GM23338 (cell line): ENCODE measurements around the gene INS.
A peak's percentile ranks its signal among the peaks of the same experiment; 100 is the strongest.

Source experiments
- CREB1 ChIP-seq: fragments of 250-450 bp; sonication (Bioruptor Pico); IDR thresholded peaks from 2 replicates; pipeline ENCODE4 v1.5.0; 2020; ENCODE audit warnings: low read depth, mild to moderate bottlenecking, moderate library complexity
- EZH2 ChIP-seq: fragments of 200-600 bp; sonication (generic); IDR thresholded peaks from one replicate; pipeline ENCODE4 v1.8.0; 2017; ENCODE audit warnings: antibody characterized with exemption, mild to moderate bottlenecking, low read depth; ENCODE audit not compliant: unreplicated experiment
- JUNB ChIP-seq: IDR thresholded peaks from one replicate; pipeline ENCODE4 v1.6.1; 2016; ENCODE audit warnings: antibody characterized with exemption; ENCODE audit not compliant: unreplicated experiment
- POLR2AphosphoS5 ChIP-seq: IDR thresholded peaks from 2 replicates; pipeline ENCODE4 v1.6.1; 2016; ENCODE audit warnings: antibody characterized with exemption, low read depth
- ZNF331 ChIP-seq: fragments of 250-450 bp; sonication (Bioruptor Pico); IDR thresholded peaks from 2 replicates; pipeline ENCODE4 v1.5.0; 2020; ENCODE audit warnings: low read depth, mild to moderate bottlenecking, moderate library complexity
- TF ChIP-seq, protein P1 (sequence below), 2 experiments: fragments of 200-600 bp in 1 of 2; sonication (generic) in 1 of 2; conservative IDR thresholded peaks; 2 replicates each; pipeline versions ENCODE4 v1.5.1 to v1.6.1; 2016 to 2017; ENCODE audit warnings: antibody characterized with exemption in 2 of 2, low read depth in 2 of 2, mild to moderate bottlenecking in 2 of 2, moderate library complexity in 1 of 2
- TF ChIP-seq, protein P2 (sequence below): IDR thresholded peaks from one replicate; pipeline ENCODE4 v1.6.1; 2018; ENCODE audit warnings: antibody characterized with exemption; ENCODE audit not compliant: unreplicated experiment
- TF ChIP-seq, protein P3 (sequence below): IDR thresholded peaks from 2 replicates; pipeline ENCODE4 v1.6.1; 2016; ENCODE audit warnings: antibody characterized with exemption
- TF ChIP-seq, protein P4 (sequence below): fragments of 250-450 bp; sonication (Bioruptor Pico); IDR thresholded peaks from 2 replicates; pipeline ENCODE4 v1.5.0; 2020; ENCODE audit warnings: mild to moderate bottlenecking, moderate library complexity

DNA sequence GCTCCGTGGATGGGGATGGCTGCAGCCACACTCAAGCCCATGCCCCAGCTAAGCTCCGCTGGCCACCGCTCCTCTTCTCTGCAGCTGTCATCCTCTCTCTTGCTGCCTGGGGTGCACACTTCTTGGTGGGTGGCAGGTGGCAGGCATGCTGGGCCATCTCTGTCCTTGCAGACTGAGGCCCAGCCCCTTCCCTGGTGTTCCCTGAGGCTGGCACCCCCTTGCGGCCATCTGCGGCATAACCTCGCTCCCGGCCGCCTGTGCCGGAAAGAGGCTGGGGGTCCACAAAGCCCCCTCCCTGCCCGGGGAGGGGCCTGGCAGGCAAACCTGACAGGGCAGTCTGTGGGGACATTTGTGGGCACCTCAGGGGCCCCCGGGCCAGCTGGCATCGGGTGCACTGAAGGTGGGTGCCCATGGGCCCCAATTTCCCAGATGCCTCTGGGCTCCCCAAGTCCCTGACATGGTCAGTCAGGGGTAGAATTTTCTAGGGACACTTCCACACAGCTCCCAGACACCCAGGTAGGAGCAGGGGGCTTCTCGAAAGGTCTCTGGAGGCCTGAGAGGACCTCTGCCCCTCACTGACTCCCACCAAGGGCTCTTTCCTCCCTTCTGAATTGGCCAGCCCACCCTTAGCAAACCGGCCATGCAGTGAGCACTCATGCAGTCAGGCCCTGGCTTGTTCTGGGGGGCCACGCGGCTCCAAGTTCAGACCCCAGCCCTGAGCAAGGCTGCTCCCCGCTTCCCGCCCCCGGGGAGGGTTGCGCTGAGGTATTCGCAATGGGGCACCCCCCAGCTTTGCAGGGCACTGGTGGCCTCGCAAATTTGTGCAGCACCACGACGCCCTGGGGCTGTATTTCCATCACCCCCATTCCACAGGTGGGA, 34.1 kb upstream of the INS start:
- TF ChIP-seq, protein P1, sequence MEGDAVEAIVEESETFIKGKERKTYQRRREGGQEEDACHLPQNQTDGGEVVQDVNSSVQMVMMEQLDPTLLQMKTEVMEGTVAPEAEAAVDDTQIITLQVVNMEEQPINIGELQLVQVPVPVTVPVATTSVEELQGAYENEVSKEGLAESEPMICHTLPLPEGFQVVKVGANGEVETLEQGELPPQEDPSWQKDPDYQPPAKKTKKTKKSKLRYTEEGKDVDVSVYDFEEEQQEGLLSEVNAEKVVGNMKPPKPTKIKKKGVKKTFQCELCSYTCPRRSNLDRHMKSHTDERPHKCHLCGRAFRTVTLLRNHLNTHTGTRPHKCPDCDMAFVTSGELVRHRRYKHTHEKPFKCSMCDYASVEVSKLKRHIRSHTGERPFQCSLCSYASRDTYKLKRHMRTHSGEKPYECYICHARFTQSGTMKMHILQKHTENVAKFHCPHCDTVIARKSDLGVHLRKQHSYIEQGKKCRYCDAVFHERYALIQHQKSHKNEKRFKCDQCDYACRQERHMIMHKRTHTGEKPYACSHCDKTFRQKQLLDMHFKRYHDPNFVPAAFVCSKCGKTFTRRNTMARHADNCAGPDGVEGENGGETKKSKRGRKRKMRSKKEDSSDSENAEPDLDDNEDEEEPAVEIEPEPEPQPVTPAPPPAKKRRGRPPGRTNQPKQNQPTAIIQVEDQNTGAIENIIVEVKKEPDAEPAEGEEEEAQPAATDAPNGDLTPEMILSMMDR (conservative IDR thresholded peaks at IDR 0.05; ENCODE audit: low read depth in 2 of 2), result peak; percentile 85 to 86
- TF ChIP-seq, protein P2, sequence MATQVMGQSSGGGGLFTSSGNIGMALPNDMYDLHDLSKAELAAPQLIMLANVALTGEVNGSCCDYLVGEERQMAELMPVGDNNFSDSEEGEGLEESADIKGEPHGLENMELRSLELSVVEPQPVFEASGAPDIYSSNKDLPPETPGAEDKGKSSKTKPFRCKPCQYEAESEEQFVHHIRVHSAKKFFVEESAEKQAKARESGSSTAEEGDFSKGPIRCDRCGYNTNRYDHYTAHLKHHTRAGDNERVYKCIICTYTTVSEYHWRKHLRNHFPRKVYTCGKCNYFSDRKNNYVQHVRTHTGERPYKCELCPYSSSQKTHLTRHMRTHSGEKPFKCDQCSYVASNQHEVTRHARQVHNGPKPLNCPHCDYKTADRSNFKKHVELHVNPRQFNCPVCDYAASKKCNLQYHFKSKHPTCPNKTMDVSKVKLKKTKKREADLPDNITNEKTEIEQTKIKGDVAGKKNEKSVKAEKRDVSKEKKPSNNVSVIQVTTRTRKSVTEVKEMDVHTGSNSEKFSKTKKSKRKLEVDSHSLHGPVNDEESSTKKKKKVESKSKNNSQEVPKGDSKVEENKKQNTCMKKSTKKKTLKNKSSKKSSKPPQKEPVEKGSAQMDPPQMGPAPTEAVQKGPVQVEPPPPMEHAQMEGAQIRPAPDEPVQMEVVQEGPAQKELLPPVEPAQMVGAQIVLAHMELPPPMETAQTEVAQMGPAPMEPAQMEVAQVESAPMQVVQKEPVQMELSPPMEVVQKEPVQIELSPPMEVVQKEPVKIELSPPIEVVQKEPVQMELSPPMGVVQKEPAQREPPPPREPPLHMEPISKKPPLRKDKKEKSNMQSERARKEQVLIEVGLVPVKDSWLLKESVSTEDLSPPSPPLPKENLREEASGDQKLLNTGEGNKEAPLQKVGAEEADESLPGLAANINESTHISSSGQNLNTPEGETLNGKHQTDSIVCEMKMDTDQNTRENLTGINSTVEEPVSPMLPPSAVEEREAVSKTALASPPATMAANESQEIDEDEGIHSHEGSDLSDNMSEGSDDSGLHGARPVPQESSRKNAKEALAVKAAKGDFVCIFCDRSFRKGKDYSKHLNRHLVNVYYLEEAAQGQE, result no peak
- no peak for TF ChIP-seq CREB1
- TF ChIP-seq ZNF331 (CRISPR knock-in tag), result no peak
- no peak for TF ChIP-seq POLR2AphosphoS5
- no peak for TF ChIP-seq EZH2
- TF ChIP-seq, protein P3, sequence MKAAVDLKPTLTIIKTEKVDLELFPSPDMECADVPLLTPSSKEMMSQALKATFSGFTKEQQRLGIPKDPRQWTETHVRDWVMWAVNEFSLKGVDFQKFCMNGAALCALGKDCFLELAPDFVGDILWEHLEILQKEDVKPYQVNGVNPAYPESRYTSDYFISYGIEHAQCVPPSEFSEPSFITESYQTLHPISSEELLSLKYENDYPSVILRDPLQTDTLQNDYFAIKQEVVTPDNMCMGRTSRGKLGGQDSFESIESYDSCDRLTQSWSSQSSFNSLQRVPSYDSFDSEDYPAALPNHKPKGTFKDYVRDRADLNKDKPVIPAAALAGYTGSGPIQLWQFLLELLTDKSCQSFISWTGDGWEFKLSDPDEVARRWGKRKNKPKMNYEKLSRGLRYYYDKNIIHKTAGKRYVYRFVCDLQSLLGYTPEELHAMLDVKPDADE, result no peak
- no peak for TF ChIP-seq JUNB
- TF ChIP-seq, protein P4, sequence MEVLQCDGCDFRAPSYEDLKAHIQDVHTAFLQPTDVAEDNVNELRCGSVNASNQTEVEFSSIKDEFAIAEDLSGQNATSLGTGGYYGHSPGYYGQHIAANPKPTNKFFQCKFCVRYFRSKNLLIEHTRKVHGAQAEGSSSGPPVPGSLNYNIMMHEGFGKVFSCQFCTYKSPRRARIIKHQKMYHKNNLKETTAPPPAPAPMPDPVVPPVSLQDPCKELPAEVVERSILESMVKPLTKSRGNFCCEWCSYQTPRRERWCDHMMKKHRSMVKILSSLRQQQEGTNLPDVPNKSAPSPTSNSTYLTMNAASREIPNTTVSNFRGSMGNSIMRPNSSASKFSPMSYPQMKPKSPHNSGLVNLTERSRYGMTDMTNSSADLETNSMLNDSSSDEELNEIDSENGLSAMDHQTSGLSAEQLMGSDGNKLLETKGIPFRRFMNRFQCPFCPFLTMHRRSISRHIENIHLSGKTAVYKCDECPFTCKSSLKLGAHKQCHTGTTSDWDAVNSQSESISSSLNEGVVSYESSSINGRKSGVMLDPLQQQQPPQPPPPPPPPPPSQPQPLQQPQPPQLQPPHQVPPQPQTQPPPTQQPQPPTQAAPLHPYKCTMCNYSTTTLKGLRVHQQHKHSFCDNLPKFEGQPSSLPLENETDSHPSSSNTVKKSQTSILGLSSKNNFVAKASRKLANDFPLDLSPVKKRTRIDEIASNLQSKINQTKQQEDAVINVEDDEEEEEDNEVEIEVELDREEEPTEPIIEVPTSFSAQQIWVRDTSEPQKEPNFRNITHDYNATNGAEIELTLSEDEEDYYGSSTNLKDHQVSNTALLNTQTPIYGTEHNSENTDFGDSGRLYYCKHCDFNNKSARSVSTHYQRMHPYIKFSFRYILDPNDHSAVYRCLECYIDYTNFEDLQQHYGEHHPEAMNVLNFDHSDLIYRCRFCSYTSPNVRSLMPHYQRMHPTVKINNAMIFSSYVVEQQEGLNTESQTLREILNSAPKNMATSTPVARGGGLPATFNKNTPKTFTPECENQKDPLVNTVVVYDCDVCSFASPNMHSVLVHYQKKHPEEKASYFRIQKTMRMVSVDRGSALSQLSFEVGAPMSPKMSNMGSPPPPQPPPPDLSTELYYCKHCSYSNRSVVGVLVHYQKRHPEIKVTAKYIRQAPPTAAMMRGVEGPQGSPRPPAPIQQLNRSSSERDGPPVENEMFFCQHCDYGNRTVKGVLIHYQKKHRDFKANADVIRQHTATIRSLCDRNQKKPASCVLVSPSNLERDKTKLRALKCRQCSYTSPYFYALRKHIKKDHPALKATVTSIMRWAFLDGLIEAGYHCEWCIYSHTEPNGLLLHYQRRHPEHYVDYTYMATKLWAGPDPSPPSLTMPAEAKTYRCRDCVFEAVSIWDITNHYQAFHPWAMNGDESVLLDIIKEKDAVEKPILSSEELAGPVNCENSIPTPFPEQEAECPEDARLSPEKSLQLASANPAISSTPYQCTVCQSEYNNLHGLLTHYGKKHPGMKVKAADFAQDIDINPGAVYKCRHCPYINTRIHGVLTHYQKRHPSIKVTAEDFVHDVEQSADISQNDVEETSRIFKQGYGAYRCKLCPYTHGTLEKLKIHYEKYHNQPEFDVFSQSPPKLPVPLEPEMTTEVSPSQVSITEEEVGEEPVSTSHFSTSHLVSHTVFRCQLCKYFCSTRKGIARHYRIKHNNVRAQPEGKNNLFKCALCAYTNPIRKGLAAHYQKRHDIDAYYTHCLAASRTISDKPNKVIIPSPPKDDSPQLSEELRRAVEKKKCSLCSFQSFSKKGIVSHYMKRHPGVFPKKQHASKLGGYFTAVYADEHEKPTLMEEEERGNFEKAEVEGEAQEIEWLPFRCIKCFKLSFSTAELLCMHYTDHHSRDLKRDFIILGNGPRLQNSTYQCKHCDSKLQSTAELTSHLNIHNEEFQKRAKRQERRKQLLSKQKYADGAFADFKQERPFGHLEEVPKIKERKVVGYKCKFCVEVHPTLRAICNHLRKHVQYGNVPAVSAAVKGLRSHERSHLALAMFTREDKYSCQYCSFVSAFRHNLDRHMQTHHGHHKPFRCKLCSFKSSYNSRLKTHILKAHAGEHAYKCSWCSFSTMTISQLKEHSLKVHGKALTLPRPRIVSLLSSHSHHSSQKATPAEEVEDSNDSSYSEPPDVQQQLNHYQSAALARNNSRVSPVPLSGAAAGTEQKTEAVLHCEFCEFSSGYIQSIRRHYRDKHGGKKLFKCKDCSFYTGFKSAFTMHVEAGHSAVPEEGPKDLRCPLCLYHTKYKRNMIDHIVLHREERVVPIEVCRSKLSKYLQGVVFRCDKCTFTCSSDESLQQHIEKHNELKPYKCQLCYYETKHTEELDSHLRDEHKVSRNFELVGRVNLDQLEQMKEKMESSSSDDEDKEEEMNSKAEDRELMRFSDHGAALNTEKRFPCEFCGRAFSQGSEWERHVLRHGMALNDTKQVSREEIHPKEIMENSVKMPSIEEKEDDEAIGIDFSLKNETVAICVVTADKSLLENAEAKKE, result no peak
